Activated T-helper 1 cell treated with anti-CD3 and anti-CD28 coated beads, Interleukin-12 subunit alpha, Interleukin-12 subunit beta, Interleukin-2, Interleukin-4 antibody, amounts not matched to agents 30 ng/mL and 10 ng/mL and 1 ng/mL, durations not matched to agents 14 hours and 24 hours and 36 hours (primary cell): Measurements from ENCODE around the gene MLIP. TPM values are rescaled to one million over a fixed set of nuclear protein-coding genes. Genes with fewer than 3 reads are reported as not detected.
"Not testable (repeated sequence)": the region's sequence is repeated elsewhere in the genome, so short reads cannot be mapped to it uniquely, and the experiment has no call there.

Experiments
- DNase-seq: peaks from one replicate; pipeline ENCODE4 v3.0.0; 2021; ENCODE audit warnings: low spot score
- H3K27ac Mint-ChIP-seq: one replicate; pipeline ENCODE4 v1.8.0; 2021; ENCODE audit warnings: mild to moderate bottlenecking, mixed read lengths
- H3K27me3 Mint-ChIP-seq: one replicate; pipeline ENCODE4 v1.8.0; 2022; ENCODE audit warnings: mild to moderate bottlenecking, moderate library complexity, mixed read lengths; ENCODE audit not compliant: insufficient read depth
- H3K36me3 Mint-ChIP-seq: one replicate; pipeline ENCODE4 v1.8.0; 2021; ENCODE audit warnings: low read depth, mixed read lengths
- H3K4me1 Mint-ChIP-seq: one replicate; pipeline ENCODE4 v1.8.0; 2021; ENCODE audit warnings: low read depth, mixed read lengths
- H3K4me3 Mint-ChIP-seq: one replicate; pipeline ENCODE4 v1.8.0; 2021; ENCODE audit warnings: mild to moderate bottlenecking, moderate library complexity, mixed read lengths
- H3K9me3 Mint-ChIP-seq: one replicate; pipeline ENCODE4 v1.8.0; 2021; ENCODE audit warnings: mixed read lengths
- intact Hi-C: fragments of 100-400 bp; cut with micrococcal nuclease; formaldehyde crosslinking; loops from one replicate; pipeline ENCODE4 v1.15.1; 2024
- total RNA-seq: library from RNA; stranded (reverse); gene quantifications from 2 replicates; pipeline ENCODE4 v1.2.3, GENCODE V29; 2022

Gene MLIP, protein sequence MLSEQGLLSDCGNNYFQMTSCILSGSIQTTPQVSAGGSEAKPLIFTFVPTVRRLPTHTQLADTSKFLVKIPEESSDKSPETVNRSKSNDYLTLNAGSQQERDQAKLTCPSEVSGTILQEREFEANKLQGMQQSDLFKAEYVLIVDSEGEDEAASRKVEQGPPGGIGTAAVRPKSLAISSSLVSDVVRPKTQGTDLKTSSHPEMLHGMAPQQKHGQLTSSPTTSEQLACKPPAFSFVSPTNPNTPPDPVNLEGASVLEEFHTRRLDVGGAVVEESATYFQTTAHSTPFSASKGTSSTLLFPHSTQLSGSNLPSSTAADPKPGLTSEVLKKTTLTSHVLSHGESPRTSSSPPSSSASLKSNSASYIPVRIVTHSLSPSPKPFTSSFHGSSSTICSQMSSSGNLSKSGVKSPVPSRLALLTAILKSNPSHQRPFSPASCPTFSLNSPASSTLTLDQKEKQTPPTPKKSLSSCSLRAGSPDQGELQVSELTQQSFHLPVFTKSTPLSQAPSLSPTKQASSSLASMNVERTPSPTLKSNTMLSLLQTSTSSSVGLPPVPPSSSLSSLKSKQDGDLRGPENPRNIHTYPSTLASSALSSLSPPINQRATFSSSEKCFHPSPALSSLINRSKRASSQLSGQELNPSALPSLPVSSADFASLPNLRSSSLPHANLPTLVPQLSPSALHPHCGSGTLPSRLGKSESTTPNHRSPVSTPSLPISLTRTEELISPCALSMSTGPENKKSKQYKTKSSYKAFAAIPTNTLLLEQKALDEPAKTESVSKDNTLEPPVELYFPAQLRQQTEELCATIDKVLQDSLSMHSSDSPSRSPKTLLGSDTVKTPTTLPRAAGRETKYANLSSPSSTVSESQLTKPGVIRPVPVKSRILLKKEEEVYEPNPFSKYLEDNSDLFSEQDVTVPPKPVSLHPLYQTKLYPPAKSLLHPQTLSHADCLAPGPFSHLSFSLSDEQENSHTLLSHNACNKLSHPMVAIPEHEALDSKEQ
- total RNA-seq, result not detected in 2 replicates

DNA sequence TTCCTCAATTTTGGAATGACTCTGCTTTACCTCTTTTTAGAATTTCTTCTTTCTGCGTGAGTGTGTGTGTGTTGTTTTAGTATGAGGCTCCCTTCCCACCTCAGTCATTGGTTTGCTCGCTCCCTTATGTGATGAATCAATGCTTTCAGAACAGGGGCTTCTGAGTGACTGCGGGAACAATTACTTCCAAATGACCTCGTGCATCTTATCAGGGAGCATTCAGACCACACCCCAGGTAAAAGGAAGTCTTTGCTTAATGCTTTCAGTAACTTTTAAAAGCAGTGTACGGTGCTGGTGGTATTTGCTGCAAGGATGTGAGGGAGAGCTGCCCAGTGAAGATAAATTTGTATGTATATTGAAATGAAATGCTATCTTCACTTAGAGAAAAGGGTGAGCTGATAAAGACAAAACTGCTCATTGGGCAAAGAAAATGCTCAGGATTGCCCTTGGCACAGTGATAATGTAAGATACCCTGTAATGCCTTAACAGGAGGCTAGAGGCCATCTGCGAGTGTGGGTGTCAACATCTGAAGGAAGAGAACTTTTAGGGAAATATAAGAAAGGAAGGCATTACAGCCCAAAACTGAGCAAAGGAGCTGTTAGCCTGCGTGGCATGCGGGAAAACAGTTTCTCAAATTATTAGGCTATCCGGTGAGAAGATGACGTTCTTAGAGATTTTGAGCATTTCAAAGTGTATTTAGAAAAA, at the start of gene MLIP:
TSS of gene MLIP (plus strand) at position 103 of the 705 bp plus-strand sequence. CDS start at position 140, 37 bp downstream.
- Mint-ChIP-seq H3K27ac (no peak within 1 kb of the TSS), H3K4me1 (no peaks in the 10 kb centered on the region), H3K4me3 (no peak within 1 kb of the TSS), H3K36me3 (no peaks in the 10 kb centered on the region), H3K27me3 (no peaks in the 10 kb centered on the region), H3K9me3 (no peaks in the 10 kb centered on the region)
- no peak for DNase-seq
- intact Hi-C loops, result no loop called here

DNA sequence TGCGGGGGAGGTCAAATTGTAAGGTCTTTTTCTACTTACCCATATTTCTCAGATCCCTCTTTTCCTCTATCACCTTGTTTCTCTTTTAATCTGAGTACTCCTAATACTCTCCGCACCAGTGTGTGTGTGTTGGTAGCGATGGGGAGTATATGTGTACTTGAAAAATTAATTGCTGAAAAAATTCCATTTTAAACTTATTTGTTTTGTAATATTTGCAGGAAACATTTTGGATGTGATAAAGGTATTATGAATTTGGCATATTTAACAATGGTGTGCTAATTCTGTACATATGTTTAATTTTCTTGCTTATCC, 48.1 kb upstream of the MLIP start:
- Mint-ChIP-seq H3K4me3 (no peak overlapping the region), H3K27me3 (no peaks in the 10 kb centered on the region), H3K36me3 (no peaks in the 10 kb centered on the region), H3K27ac (no peak overlapping the region), H3K9me3 (no peaks in the 10 kb centered on the region), H3K4me1 (no peaks in the 10 kb centered on the region)
- intact Hi-C loops, result no loop called here
- no peak for DNase-seq

DNA sequence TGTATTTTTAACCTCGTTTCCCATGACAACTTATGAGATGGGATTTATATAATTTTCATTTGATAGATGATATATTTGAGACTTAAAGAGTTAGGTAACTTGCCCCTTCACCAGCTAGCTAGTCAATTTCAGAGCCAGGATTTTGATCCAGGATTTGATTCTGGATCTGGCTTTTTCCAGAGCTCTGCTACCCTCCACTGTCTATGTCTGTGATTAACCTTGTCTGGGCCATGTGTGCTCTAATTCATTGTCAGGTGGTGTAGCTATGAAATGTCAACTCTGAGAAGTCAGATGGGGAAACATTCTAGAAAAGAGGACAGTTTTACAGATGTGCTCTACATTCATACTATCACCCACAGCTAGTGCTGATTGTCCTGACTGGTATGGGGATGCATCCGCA, 42.5 kb upstream of the MLIP start:
- Mint-ChIP-seq H3K27me3 (no peaks in the 10 kb centered on the region), H3K36me3 (no peaks in the 10 kb centered on the region), H3K27ac (no peak overlapping the region), H3K9me3 (no peaks in the 10 kb centered on the region), H3K4me1 (no peaks in the 10 kb centered on the region), H3K4me3 (no peak overlapping the region)
- intact Hi-C loops, result no loop called here
- no peak for DNase-seq

DNA sequence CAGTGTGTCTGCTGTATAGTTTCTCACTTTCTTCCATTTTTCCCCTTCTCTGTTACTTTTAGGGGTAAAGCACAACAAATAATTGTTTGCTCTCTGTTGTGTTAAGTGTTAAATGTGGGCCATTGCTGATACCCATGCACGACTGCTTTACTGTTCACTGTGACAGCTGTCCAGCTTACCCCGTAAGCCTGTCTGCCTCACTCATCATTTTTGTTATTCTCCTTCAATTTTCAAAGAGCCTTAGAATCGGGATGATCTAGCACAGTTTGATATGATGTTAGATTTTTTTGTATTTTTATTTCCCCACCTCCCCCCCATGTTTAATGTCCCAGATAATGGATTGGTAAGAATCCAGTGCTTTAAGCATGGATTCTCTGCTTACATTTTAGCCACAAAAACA, 41.2 kb upstream of the MLIP start:
- Mint-ChIP-seq H3K4me3 (no peak overlapping the region), H3K27ac (no peak overlapping the region), H3K27me3 (no peaks in the 10 kb centered on the region), H3K9me3 (no peaks in the 10 kb centered on the region), H3K4me1 (no peaks in the 10 kb centered on the region), H3K36me3 (no peaks in the 10 kb centered on the region)
- intact Hi-C loops, result no loop called here
- no peak for DNase-seq

DNA sequence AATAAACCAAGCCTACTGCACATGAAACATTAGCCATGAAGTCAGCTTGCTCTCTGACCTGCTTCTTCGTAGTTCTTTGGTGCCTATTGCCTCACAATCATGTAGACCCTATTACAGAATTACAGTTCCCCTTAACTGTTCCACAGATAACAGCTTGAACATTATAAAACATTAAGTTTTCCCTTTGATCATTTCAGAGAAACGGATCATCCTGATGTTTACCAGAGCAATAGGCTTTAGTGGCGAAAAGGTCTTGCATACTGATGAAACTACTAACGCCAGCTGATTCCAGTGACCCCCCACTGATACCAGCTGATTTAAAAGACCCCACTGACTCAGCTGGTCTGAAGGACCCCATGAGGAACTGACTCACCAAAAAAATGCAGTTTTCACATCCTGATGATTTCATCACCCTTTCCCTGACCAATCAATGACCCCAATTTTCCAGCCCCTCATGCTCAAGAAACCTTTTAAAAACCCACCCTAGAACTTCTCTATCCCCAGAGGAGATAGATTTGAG, 39.4 kb upstream of the MLIP start:
- intact Hi-C loops, result no loop called here
- Mint-ChIP-seq H3K27ac (no peak overlapping the region), H3K4me3 (no peak overlapping the region), H3K27me3 (no peaks in the 10 kb centered on the region), H3K4me1 (no peaks in the 10 kb centered on the region), H3K9me3 (no peaks in the 10 kb centered on the region), H3K36me3 (no peaks in the 10 kb centered on the region)
- DNase-seq, result no peak

DNA sequence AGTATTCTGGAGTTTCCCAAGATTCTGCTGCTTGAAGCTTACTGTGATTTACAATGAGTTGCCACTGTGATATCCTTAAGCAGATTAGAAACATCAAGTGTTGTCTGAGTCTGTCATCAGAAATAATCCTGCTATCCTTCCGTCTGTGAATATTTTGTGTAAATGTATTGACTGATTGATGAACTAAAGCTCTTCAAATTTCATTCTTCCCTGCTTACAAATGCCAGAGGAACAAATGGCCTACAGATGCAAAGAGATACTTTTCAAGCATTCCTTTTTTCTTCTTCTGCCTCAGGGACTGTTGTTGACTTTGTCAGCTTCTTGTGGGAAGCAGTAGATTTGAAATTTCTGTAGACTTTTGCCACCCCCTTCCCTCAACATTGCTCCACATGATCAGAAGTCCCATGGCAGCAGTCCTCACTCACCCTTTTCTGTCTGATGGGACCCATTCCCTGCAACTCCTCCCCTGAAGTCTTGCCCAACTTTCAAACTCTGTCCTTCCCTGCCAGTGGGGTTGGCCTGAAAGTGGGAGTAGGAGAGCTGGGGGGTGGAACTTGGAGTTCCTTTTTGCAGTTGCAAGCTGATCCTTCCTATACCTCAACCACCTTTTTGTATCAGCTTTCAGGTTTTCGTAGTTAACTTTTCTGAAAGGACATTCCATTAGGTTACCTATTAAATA, 38.5 kb upstream of the MLIP start:
- H3K9me3 Mint-ChIP-seq, result no peaks in the 10 kb centered on the region

DNA sequence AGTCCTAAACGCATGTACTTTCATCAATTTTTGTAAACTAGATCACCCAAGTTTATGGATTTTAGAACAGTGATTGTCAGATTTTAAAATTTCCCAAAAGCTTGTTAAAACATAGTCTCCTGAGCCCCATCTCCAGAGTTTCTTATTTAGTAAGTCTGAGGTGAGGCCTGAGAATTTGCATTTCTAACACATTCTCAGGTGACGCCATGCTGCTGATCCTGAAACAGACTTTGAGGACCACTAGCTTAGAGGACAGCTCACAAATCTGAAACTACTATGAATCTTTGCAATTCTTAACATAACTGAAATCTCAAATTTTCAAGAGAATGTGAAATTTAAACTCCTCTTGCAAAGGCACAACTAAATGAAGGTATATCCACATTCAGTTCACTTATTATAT, 37.8 kb upstream of the MLIP start:
- Mint-ChIP-seq H3K27me3 (no peaks in the 10 kb centered on the region), H3K4me1 (no peaks in the 10 kb centered on the region), H3K4me3 (no peak overlapping the region), H3K36me3 (no peaks in the 10 kb centered on the region), H3K9me3 (no peaks in the 10 kb centered on the region), H3K27ac (no peak overlapping the region)
- DNase-seq, result no peak
- intact Hi-C loops, result no loop called here

More for the DNA sequence above, 38.5 kb upstream of the MLIP start:
- H3K4me1 Mint-ChIP-seq, result no peaks in the 10 kb centered on the region
- H3K36me3 Mint-ChIP-seq, result no peaks in the 10 kb centered on the region
- DNase-seq, result no peak
- H3K4me3 Mint-ChIP-seq, result no peak overlapping the region
- intact Hi-C loops, result no loop called here
- no peaks in the 10 kb centered on the region for H3K27me3 Mint-ChIP-seq
- no peak overlapping the region for H3K27ac Mint-ChIP-seq

DNA sequence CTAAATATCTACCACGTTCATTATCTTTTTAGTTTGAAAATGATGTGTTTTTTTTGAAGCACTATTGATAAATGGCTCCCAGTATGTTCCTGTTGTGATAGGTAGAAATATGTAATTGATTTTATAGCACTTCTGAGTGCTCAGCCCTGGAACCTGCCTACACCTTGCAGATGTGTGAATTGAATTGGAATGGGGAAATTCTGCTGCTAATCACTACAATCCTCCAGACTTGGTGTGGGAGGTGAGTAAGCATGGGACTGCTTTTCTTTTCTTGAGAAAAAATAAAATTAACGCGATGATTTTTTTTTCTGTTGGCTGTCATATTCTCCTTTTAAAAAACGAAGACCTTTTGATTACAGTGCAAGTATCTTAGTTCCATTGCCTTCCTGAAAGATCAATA, 37.1 kb upstream of the MLIP start:
- no peaks in the 10 kb centered on the region for H3K27me3 Mint-ChIP-seq
- H3K4me1 Mint-ChIP-seq, result no peaks in the 10 kb centered on the region
- no peak overlapping the region for H3K27ac Mint-ChIP-seq
- intact Hi-C loops, result no loop called here
- no peaks in the 10 kb centered on the region for H3K9me3 Mint-ChIP-seq
- no peaks in the 10 kb centered on the region for H3K36me3 Mint-ChIP-seq
- no peak for DNase-seq
- no peak overlapping the region for H3K4me3 Mint-ChIP-seq

DNA sequence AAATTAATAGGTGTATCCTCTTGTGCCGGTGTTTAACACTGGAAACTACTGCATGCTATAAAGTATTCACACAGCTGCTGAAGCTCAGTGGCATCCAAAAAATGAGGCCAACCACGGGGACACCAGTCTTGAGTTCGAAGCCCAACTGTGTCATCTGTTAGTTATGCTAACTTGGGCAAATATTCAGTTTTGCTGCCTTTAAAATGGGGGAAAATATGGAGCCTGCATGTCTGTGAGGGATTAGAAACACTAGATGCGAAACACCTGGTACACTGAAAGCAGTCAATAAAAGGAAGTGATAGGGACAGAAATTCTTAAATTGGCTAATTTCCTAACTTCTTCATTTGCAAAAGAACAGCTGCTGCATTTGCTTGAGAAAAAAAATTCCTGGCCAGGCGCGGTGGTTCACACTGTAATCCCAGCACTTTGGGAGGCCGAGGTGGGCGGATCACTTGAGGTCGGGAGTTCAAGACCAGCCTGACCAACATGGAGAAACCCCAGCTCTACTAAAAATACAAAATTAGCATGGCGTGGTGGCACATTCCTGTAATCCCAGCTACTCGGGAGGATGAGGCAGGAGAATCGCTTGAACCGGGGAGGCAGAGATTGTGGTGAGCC, 36.6 kb upstream of the MLIP start:
- Mint-ChIP-seq H3K27ac (no peak overlapping the region), H3K27me3 (no peaks in the 10 kb centered on the region), H3K9me3 (no peaks in the 10 kb centered on the region), H3K4me1 (no peaks in the 10 kb centered on the region), H3K4me3 (no peak overlapping the region), H3K36me3 (no peaks in the 10 kb centered on the region)
- intact Hi-C loops, result no loop called here
- DNase-seq, result no peak

DNA sequence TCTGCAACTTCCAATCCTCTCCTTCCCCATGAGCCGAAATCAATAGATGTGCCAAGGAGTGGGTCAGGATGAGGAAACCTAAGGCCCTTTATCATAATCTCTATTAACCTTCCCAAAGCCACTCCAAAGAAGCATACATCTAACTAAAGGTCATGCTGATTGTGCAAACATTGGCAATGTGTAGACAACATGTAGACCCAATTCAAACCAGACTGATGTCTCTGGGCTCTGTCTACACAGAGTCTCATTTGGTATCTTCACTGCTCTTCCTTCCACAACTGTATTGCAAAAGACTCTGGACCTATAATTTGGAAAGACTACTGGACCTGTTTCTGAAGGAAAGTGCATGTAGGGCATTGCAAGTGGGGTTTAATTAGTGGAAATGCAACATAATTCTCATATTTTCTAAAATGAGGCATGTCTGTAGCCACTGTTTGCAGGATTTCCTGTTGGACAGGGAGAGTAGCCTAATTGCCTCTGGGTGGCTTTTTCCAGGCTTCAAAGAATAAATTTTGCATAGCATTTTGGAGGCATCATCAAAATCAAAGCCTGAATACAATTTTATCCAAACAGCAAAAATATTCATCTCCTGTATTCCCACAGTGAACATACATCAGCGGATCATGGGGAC, 35.0 kb upstream of the MLIP start:
- H3K4me3 Mint-ChIP-seq, result no peak overlapping the region
- H3K36me3 Mint-ChIP-seq, result no peaks in the 10 kb centered on the region
- intact Hi-C loops, result no loop called here
- H3K27me3 Mint-ChIP-seq, result peaks cover 2% of the 10 kb centered on the region
- no peaks in the 10 kb centered on the region for H3K9me3 Mint-ChIP-seq
- DNase-seq, result no peak
- no peaks in the 10 kb centered on the region for H3K4me1 Mint-ChIP-seq
- no peak overlapping the region for H3K27ac Mint-ChIP-seq

DNA sequence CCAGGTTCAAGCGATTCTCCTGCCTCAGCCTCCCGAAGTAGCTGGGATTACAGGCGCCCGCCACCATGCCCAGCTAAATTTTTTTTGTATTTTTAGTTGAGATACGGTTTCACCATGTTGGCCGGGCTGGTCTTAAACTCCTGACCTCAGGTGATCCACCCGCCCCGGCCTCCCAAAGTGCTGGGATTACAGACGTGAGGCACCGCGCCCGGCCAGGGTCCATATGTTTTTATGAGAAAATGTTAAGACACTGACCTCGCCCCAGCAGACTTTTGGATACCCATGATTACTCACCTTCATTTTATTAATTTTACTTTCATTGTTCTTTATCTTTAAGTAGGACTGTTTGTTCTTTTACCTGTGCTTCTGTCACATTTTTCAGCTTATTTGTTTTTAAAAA, 29.7 kb upstream of the MLIP start:
- H3K36me3 Mint-ChIP-seq, intact Hi-C loops, H3K4me3 Mint-ChIP-seq, H3K9me3 Mint-ChIP-seq, H3K4me1 Mint-ChIP-seq, H3K27ac Mint-ChIP-seq, DNase-seq, H3K27me3 Mint-ChIP-seq: not testable (repeated sequence)

DNA sequence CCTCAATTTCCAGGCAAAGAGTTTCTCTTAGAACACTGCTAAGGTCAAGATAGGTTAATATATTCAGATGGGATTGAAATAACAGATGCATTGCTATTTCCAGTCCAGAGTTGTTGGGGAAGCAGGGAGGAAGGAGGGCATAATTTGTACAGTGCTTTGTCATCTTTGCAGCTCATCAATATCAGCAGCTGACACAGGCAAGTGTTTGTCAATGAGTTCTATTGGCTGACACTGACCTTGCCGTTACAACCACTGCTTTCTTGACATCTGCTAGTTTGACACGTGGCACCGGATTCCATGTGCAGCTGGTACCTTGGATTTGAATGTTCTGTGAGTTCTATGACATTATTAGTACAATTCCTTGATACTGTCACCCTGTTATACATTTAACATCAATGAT, 28.0 kb upstream of the MLIP start:
- no peaks in the 10 kb centered on the region for H3K9me3 Mint-ChIP-seq
- peaks cover 2% of the 10 kb centered on the region for H3K27me3 Mint-ChIP-seq
- H3K4me3 Mint-ChIP-seq, result no peak overlapping the region
- no peak overlapping the region for H3K27ac Mint-ChIP-seq
- no peaks in the 10 kb centered on the region for H3K36me3 Mint-ChIP-seq
- intact Hi-C loops, result no loop called here
- no peak for DNase-seq
- H3K4me1 Mint-ChIP-seq, result no peaks in the 10 kb centered on the region
